OCI-LY7 (cell line): ENCODE results near the gene MEMO1.

ENCODE experiments used
- EZH2phosphoT487 ChIP-seq: fragments of 200-600 bp; sonication (generic); IDR thresholded peaks from 2 replicates; pipeline ENCODE4 v1.6.1; 2018; ENCODE audit warnings: low read depth, borderline replicate concordance, mild to moderate bottlenecking, mixed run types, antibody characterized with exemption, low read length, moderate library complexity, mixed read lengths
- TF ChIP-seq, protein P1 (sequence below): fragments of 200-600 bp; sonication (generic); conservative IDR thresholded peaks from 2 replicates; pipeline ENCODE4 v1.5.1; 2014; ENCODE audit warnings: mild to moderate bottlenecking, antibody characterized with exemption, low read length, moderate library complexity, mixed read lengths

DNA sequence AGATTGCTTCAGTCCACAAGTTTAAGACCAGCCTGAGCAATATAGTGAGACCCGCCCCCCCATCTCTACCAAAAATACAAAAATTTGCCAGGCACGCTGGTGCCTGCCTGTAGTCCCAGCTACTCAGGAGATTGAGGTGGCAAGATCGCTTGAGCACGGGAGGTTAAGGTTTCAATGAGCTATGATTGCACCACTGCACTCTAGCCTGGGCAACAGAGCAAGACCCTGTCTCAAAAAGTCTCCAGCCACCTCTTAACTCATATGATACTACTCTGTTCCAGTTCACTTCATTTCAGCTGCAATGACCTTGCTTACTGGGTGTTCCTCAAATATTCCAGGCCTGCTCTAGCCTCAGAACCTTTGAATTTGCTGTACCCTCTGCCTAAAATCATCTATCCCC is 11.4 kb downstream of the MEMO1 start:
- TF ChIP-seq, protein P1, sequence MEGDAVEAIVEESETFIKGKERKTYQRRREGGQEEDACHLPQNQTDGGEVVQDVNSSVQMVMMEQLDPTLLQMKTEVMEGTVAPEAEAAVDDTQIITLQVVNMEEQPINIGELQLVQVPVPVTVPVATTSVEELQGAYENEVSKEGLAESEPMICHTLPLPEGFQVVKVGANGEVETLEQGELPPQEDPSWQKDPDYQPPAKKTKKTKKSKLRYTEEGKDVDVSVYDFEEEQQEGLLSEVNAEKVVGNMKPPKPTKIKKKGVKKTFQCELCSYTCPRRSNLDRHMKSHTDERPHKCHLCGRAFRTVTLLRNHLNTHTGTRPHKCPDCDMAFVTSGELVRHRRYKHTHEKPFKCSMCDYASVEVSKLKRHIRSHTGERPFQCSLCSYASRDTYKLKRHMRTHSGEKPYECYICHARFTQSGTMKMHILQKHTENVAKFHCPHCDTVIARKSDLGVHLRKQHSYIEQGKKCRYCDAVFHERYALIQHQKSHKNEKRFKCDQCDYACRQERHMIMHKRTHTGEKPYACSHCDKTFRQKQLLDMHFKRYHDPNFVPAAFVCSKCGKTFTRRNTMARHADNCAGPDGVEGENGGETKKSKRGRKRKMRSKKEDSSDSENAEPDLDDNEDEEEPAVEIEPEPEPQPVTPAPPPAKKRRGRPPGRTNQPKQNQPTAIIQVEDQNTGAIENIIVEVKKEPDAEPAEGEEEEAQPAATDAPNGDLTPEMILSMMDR: no peak
- no peak for TF ChIP-seq EZH2phosphoT487
